Femur (tissue), 1 donor: ENCODE results near the gene ALDH4A1.
"Not testable (repeated sequence)": the region's sequence is repeated elsewhere in the genome, so short reads cannot be mapped to it uniquely, and the experiment has no call there.

Experiments used
- DNase-seq: peaks from one replicate; pipeline ENCODE4 v3.0.0-alpha.2; 2017

Gene ALDH4A1

GRCh38 chr1:18875796-18876128 lies 26.6 kb downstream of the ALDH4A1 start:
- no peak for DNase-seq

- peak; percentile 90 for DNase-seq
Observed at GRCh38 chr1:18875107-18875795, 27.1 kb downstream of the ALDH4A1 start.

- DNase-seq, result peak; percentile 42
Observed at GRCh38 chr1:18874600-18874999, 27.8 kb downstream of the ALDH4A1 start.

- no peak for DNase-seq
Observed at GRCh38 chr1:18874036-18874435, 28.3 kb downstream of the ALDH4A1 start.

GRCh38 chr1:18872071-18872611 lies 30.2 kb downstream of the ALDH4A1 start:
- no peak for DNase-seq

GRCh38 chr1:18871401-18872070 lies 30.8 kb downstream of the ALDH4A1 start:
- DNase-seq, result no peak

- DNase-seq, result no peak
Observed at GRCh38 chr1:18870957-18871356, 31.4 kb downstream of the ALDH4A1 start.

GRCh38 chr1:18870595-18870865 lies 31.8 kb downstream of the ALDH4A1 start:
- not testable (repeated sequence) for DNase-seq

GRCh38 chr1:18869847-18870594 lies 32.3 kb downstream of the ALDH4A1 start:
- DNase-seq, result no peak

GRCh38 chr1:18868801-18869424 lies 33.4 kb downstream of the ALDH4A1 start:
- DNase-seq, result no peak

GRCh38 chr1:18868354-18868753 lies 34.0 kb downstream of the ALDH4A1 start:
- no peak for DNase-seq

- no peak for DNase-seq
Observed at GRCh38 chr1:18866846-18867245, 35.5 kb downstream of the ALDH4A1 start.

- DNase-seq, result no peak
Observed at GRCh38 chr1:18866314-18866713, 36.0 kb downstream of the ALDH4A1 start.

- DNase-seq, result no peak
Observed at GRCh38 chr1:18865176-18865575, 37.2 kb downstream of the ALDH4A1 start.

GRCh38 chr1:18861590-18861989 lies 40.8 kb downstream of the ALDH4A1 start:
- DNase-seq, result no peak

GRCh38 chr1:18861082-18861481 lies 41.3 kb downstream of the ALDH4A1 start:
- DNase-seq, result no peak

- DNase-seq, result no peak
Observed at GRCh38 chr1:18859560-18859959, 42.8 kb downstream of the ALDH4A1 start, which contains the start of gene TAS1R2. TAS1R2 (minus strand) TSS chr1:18859660; CDS start chr1:18859660, 0 bp downstream.

GRCh38 chr1:18858070-18858688 lies 44.2 kb downstream of the ALDH4A1 start:
- DNase-seq, result no peak

- DNase-seq, result no peak
Observed at GRCh38 chr1:18856435-18856834, 45.9 kb downstream of the ALDH4A1 start.

- DNase-seq, result no peak
Observed at GRCh38 chr1:18855573-18855972, 46.8 kb downstream of the ALDH4A1 start.

GRCh38 chr1:18854331-18855025 lies 47.9 kb downstream of the ALDH4A1 start:
- DNase-seq, result no peak

GRCh38 chr1:18852501-18852900 lies 49.9 kb downstream of the ALDH4A1 start:
- no peak for DNase-seq
